GM23338 (cell line): ENCODE data around the gene ADAM17. TPM values are rescaled to one million over a fixed set of nuclear protein-coding genes. Genes with fewer than 3 reads are reported as not detected.

Source experiments
- ATAC-seq: fragments of 200-7000 bp; cut with Tn5 transposase; 3 replicates; pipeline ENCODE4 v1.9.1; 2020
- DNase-seq: peaks from one replicate; pipeline ENCODE4 v3.0.0-alpha.2; 2015; ENCODE audit warnings: low spot score
- H2AFZ ChIP-seq: fragments of 200-600 bp; sonication (generic); 2 replicates; pipeline ENCODE4 v1.8.0; 2016; ENCODE audit warnings: antibody characterized with exemption, mild to moderate bottlenecking, moderate library complexity
- H3F3A ChIP-seq: fragments of 200-600 bp; sonication (generic); replicated peaks from 2 replicates; pipeline ENCODE4 v1.8.0; 2017; ENCODE audit warnings: antibody characterized with exemption, mixed run types, low read depth
- H3K27ac ChIP-seq: fragments of 200-600 bp; sonication (generic); 2 replicates; pipeline ENCODE4 v1.6.1; 2016; ENCODE audit warnings: low read depth
- H3K27me3 ChIP-seq: fragments of 200-600 bp; sonication (generic); 2 replicates; pipeline ENCODE4 v1.8.0; 2016; ENCODE audit warnings: mild to moderate bottlenecking, mixed run types, moderate library complexity; ENCODE audit not compliant: insufficient read depth
- H3K36me3 ChIP-seq: fragments of 200-600 bp; sonication (generic); 2 replicates; pipeline ENCODE4 v1.8.0; 2016; ENCODE audit warnings: mild to moderate bottlenecking; ENCODE audit not compliant: insufficient read depth
- H3K4me1 ChIP-seq: fragments of 200-600 bp; sonication (generic); 2 replicates; pipeline ENCODE4 v1.8.0; 2016; ENCODE audit warnings: mild to moderate bottlenecking, moderate library complexity; ENCODE audit not compliant: insufficient read depth
- H3K4me2 ChIP-seq: fragments of 200-600 bp; sonication (generic); 2 replicates; pipeline ENCODE4 v1.7.1; 2017; ENCODE audit warnings: mixed run types
- H3K4me3 ChIP-seq: fragments of 200-600 bp; sonication (generic); 2 replicates; pipeline ENCODE4 v1.6.1; 2016; ENCODE audit warnings: mixed run types
- H3K79me2 ChIP-seq: fragments of 200-600 bp; sonication (generic); replicated peaks from 2 replicates; pipeline ENCODE4 v1.8.0; 2017; ENCODE audit warnings: mild to moderate bottlenecking; ENCODE audit not compliant: insufficient read depth
- H3K9me2 ChIP-seq: fragments of 200-600 bp; sonication (generic); 2 replicates; pipeline ENCODE4 v1.8.0; 2017; ENCODE audit not compliant: insufficient read depth
- H4K20me1 ChIP-seq: fragments of 200-600 bp; sonication (generic); replicated peaks from 2 replicates; pipeline ENCODE4 v1.8.0; 2017; ENCODE audit warnings: mild to moderate bottlenecking; ENCODE audit not compliant: insufficient read depth
- H3K27ac Mint-ChIP-seq: 2 replicates; pipeline ENCODE4 v1.8.0; 2020; ENCODE audit warnings: inconsistent platforms, mild to moderate bottlenecking, moderate library complexity, mixed read lengths
- H3K27me3 Mint-ChIP-seq: 3 replicates; pipeline ENCODE4 v1.8.0; 2022; ENCODE audit warnings: low read depth, mild to moderate bottlenecking, moderate library complexity, mixed read lengths, inconsistent platforms; ENCODE audit not compliant: insufficient read depth, poor library complexity
- H3K36me3 Mint-ChIP-seq: 3 replicates; pipeline ENCODE4 v1.8.0; 2021; ENCODE audit warnings: low read depth, mild to moderate bottlenecking, inconsistent platforms, moderate library complexity, mixed read lengths
- H3K4me1 Mint-ChIP-seq: 3 replicates; pipeline ENCODE4 v1.8.0; 2020; ENCODE audit warnings: mild to moderate bottlenecking, inconsistent platforms, mixed read lengths
- H3K4me3 Mint-ChIP-seq: 3 replicates; pipeline ENCODE4 v1.8.0; 2021; ENCODE audit warnings: moderate library complexity, mild to moderate bottlenecking, inconsistent platforms, mixed read lengths
- H3K9me3 Mint-ChIP-seq: 3 replicates; pipeline ENCODE4 v1.8.0; 2020; ENCODE audit warnings: moderate library complexity, mild to moderate bottlenecking, inconsistent platforms, mixed read lengths
- CREB1 ChIP-seq: fragments of 250-450 bp; sonication (Bioruptor Pico); IDR thresholded peaks from 2 replicates; pipeline ENCODE4 v1.5.0; 2020; ENCODE audit warnings: low read depth, mild to moderate bottlenecking, moderate library complexity
- EZH2 ChIP-seq: fragments of 200-600 bp; sonication (generic); IDR thresholded peaks from one replicate; pipeline ENCODE4 v1.8.0; 2017; ENCODE audit warnings: antibody characterized with exemption, mild to moderate bottlenecking, low read depth; ENCODE audit not compliant: unreplicated experiment
- JUNB ChIP-seq: IDR thresholded peaks from one replicate; pipeline ENCODE4 v1.6.1; 2016; ENCODE audit warnings: antibody characterized with exemption; ENCODE audit not compliant: unreplicated experiment
- NANOG ChIP-seq: IDR thresholded peaks from 2 replicates; pipeline ENCODE4 v1.6.1; 2016; ENCODE audit warnings: antibody characterized with exemption, borderline replicate concordance
- STAT1 ChIP-seq: IDR thresholded peaks from one replicate; pipeline ENCODE4 v1.6.1; 2016; ENCODE audit warnings: antibody characterized with exemption; ENCODE audit not compliant: unreplicated experiment
- ZNF114 ChIP-seq: fragments of 250-450 bp; sonication (Bioruptor Pico); IDR thresholded peaks from 2 replicates; pipeline ENCODE4 v1.5.0; 2020; ENCODE audit warnings: mild to moderate bottlenecking, moderate library complexity
- ZNF331 ChIP-seq: fragments of 250-450 bp; sonication (Bioruptor Pico); IDR thresholded peaks from 2 replicates; pipeline ENCODE4 v1.5.0; 2020; ENCODE audit warnings: low read depth, mild to moderate bottlenecking, moderate library complexity
- polyA plus RNA-seq: library from polyadenylated mRNA; unstranded; fragments of >200 nt; fragmentation: Nextera tagmentation; extraction: Ambion mirVana; gene quantifications from 2 replicates; pipeline ENCODE4 v1.2.1, GENCODE V29; 2016
- total RNA-seq: library from RNA; depleted of rRNA; stranded (reverse); fragments of >200 nt; shearing (Covaris generic); gene quantifications from 2 replicates; pipeline ENCODE4 v1.2.3, GENCODE V29; 2014
- TF ChIP-seq, protein P1 (sequence below): fragments of 250-450 bp; sonication (Bioruptor Pico); IDR thresholded peaks from 2 replicates; pipeline ENCODE4 v1.5.0; 2020; ENCODE audit warnings: mild to moderate bottlenecking, moderate library complexity
- TF ChIP-seq, protein P2 (sequence below): IDR thresholded peaks from one replicate; pipeline ENCODE4 v1.6.1; 2018; ENCODE audit warnings: antibody characterized with exemption; ENCODE audit not compliant: unreplicated experiment

Gene ADAM17
- total and polyA plus RNA-seq, 2 experiments from 2014 or later = 8.3 to 23.5 TPM

DNA sequence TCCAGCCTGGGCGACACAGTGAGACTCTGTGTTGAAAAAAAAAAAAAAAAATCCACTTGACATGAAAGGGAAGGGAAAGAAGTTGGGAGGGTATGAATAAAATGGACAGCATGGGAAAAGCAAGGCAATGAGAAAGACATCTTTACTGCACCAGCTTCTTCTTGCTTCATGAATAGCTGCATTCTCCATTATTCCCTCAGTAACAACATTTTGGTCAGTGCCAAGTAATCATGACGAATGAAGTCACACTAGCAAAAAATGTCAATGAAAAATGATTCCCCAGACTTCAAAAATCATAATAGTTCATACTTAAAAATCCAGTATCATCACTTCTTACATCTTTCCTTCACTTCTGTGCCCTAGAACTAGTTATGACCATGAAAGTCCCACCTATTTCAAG, 30.4 kb downstream of the ADAM17 start (continued):
- TF ChIP-seq, protein P1, sequence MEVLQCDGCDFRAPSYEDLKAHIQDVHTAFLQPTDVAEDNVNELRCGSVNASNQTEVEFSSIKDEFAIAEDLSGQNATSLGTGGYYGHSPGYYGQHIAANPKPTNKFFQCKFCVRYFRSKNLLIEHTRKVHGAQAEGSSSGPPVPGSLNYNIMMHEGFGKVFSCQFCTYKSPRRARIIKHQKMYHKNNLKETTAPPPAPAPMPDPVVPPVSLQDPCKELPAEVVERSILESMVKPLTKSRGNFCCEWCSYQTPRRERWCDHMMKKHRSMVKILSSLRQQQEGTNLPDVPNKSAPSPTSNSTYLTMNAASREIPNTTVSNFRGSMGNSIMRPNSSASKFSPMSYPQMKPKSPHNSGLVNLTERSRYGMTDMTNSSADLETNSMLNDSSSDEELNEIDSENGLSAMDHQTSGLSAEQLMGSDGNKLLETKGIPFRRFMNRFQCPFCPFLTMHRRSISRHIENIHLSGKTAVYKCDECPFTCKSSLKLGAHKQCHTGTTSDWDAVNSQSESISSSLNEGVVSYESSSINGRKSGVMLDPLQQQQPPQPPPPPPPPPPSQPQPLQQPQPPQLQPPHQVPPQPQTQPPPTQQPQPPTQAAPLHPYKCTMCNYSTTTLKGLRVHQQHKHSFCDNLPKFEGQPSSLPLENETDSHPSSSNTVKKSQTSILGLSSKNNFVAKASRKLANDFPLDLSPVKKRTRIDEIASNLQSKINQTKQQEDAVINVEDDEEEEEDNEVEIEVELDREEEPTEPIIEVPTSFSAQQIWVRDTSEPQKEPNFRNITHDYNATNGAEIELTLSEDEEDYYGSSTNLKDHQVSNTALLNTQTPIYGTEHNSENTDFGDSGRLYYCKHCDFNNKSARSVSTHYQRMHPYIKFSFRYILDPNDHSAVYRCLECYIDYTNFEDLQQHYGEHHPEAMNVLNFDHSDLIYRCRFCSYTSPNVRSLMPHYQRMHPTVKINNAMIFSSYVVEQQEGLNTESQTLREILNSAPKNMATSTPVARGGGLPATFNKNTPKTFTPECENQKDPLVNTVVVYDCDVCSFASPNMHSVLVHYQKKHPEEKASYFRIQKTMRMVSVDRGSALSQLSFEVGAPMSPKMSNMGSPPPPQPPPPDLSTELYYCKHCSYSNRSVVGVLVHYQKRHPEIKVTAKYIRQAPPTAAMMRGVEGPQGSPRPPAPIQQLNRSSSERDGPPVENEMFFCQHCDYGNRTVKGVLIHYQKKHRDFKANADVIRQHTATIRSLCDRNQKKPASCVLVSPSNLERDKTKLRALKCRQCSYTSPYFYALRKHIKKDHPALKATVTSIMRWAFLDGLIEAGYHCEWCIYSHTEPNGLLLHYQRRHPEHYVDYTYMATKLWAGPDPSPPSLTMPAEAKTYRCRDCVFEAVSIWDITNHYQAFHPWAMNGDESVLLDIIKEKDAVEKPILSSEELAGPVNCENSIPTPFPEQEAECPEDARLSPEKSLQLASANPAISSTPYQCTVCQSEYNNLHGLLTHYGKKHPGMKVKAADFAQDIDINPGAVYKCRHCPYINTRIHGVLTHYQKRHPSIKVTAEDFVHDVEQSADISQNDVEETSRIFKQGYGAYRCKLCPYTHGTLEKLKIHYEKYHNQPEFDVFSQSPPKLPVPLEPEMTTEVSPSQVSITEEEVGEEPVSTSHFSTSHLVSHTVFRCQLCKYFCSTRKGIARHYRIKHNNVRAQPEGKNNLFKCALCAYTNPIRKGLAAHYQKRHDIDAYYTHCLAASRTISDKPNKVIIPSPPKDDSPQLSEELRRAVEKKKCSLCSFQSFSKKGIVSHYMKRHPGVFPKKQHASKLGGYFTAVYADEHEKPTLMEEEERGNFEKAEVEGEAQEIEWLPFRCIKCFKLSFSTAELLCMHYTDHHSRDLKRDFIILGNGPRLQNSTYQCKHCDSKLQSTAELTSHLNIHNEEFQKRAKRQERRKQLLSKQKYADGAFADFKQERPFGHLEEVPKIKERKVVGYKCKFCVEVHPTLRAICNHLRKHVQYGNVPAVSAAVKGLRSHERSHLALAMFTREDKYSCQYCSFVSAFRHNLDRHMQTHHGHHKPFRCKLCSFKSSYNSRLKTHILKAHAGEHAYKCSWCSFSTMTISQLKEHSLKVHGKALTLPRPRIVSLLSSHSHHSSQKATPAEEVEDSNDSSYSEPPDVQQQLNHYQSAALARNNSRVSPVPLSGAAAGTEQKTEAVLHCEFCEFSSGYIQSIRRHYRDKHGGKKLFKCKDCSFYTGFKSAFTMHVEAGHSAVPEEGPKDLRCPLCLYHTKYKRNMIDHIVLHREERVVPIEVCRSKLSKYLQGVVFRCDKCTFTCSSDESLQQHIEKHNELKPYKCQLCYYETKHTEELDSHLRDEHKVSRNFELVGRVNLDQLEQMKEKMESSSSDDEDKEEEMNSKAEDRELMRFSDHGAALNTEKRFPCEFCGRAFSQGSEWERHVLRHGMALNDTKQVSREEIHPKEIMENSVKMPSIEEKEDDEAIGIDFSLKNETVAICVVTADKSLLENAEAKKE = no peak
- TF ChIP-seq ZNF114 (CRISPR knock-in tag) (no peak), EZH2 (no peak)

DNA sequence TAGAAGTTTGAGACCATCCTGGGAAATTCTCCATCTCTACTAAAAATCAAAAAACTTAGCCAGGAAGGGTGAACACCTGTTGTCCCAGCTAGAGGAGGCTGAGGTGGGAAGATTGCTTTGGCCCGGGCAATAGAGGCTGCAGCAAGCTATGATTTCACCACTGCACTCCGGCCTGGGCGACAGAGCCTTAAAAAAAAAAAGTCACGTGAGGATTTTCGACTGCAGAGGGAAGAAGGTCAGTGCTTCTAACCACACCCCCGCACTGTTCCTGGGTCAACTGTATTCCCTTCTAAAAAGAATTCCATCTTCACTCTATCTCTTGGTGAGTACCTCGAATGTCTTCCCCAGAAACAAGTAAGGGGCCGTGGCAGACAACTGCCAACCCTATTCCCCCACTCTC, 31.3 kb downstream of the ADAM17 start:
- H3K27ac Mint-ChIP-seq = no peak overlapping the region
- no peak for TF ChIP-seq JUNB
- no peak for TF ChIP-seq STAT1
- TF ChIP-seq, protein P2, sequence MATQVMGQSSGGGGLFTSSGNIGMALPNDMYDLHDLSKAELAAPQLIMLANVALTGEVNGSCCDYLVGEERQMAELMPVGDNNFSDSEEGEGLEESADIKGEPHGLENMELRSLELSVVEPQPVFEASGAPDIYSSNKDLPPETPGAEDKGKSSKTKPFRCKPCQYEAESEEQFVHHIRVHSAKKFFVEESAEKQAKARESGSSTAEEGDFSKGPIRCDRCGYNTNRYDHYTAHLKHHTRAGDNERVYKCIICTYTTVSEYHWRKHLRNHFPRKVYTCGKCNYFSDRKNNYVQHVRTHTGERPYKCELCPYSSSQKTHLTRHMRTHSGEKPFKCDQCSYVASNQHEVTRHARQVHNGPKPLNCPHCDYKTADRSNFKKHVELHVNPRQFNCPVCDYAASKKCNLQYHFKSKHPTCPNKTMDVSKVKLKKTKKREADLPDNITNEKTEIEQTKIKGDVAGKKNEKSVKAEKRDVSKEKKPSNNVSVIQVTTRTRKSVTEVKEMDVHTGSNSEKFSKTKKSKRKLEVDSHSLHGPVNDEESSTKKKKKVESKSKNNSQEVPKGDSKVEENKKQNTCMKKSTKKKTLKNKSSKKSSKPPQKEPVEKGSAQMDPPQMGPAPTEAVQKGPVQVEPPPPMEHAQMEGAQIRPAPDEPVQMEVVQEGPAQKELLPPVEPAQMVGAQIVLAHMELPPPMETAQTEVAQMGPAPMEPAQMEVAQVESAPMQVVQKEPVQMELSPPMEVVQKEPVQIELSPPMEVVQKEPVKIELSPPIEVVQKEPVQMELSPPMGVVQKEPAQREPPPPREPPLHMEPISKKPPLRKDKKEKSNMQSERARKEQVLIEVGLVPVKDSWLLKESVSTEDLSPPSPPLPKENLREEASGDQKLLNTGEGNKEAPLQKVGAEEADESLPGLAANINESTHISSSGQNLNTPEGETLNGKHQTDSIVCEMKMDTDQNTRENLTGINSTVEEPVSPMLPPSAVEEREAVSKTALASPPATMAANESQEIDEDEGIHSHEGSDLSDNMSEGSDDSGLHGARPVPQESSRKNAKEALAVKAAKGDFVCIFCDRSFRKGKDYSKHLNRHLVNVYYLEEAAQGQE = no peak
- TF ChIP-seq ZNF114 (CRISPR knock-in tag) = no peak
- no peak for TF ChIP-seq NANOG
- no peak for TF ChIP-seq ZNF331 (CRISPR knock-in tag)
- TF ChIP-seq CREB1 (CRISPR knock-in tag) = no peak
- H3K4me3 ChIP-seq = no peak overlapping the region
- no peaks in the 10 kb centered on the region for H3K9me2 ChIP-seq
- ATAC-seq = no peak
- H2AFZ ChIP-seq = no peak overlapping the region
- no peak for DNase-seq
- H3K79me2 ChIP-seq = no peaks in the 10 kb centered on the region
- H3K4me2 ChIP-seq = no peak overlapping the region
- peaks cover 32% of the 10 kb centered on the region for H3K36me3 Mint-ChIP-seq
- H3K36me3 ChIP-seq = peaks cover 11% of the 10 kb centered on the region
- H3K9me3 Mint-ChIP-seq = no peaks in the 10 kb centered on the region
- H3K27ac ChIP-seq = no peak overlapping the region
- H3K27me3 ChIP-seq = no peaks in the 10 kb centered on the region
- no peaks in the 10 kb centered on the region for H3K4me1 ChIP-seq
- no peaks in the 10 kb centered on the region for H3K27me3 Mint-ChIP-seq
- H3F3A ChIP-seq = no peaks in the 10 kb centered on the region
- H4K20me1 ChIP-seq = no peaks in the 10 kb centered on the region
- H3K4me3 Mint-ChIP-seq = no peak overlapping the region
- no peaks in the 10 kb centered on the region for H3K4me1 Mint-ChIP-seq
